ENCODE results near the gene GAN. TPM values are rescaled to one million over a fixed set of nuclear protein-coding genes. Genes with fewer than 3 reads are reported as not detected.

GAN gene
- total and polyA plus RNA-seq, 10 donors = 0.54 to 10.3 (median 6.1) TPM

DNA sequence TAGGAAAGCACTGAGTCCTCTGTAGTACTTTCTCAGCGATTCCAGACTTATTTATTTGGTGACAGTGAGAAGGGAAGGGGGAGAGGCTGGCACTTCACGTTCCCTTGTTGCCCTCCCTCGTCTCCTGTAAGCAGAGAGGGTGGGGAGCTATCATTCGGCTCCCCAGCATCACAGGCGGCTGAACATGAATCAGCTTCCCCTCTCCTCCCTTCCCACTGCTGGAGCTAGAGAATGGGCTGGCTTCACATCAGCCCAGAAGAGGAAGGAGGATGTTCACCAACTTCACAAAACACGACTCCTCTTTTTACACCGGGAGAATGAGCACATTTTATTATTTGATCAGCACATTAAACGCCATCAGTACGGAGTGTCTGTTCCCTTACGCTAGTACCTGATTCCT, 123.1 kb downstream of the GAN start:
- peaks cover 0 to 24% (median 2%) of the 10 kb centered on the region in 6 donors for H3K4me1 ChIP-seq
- TF ChIP-seq POLR2AphosphoS5 (IDR thresholded peaks at IDR 0.05) (no peak), POLR2A (IDR thresholded peaks at IDR 0.05) (no peak)
- TF ChIP-seq, protein P1, sequence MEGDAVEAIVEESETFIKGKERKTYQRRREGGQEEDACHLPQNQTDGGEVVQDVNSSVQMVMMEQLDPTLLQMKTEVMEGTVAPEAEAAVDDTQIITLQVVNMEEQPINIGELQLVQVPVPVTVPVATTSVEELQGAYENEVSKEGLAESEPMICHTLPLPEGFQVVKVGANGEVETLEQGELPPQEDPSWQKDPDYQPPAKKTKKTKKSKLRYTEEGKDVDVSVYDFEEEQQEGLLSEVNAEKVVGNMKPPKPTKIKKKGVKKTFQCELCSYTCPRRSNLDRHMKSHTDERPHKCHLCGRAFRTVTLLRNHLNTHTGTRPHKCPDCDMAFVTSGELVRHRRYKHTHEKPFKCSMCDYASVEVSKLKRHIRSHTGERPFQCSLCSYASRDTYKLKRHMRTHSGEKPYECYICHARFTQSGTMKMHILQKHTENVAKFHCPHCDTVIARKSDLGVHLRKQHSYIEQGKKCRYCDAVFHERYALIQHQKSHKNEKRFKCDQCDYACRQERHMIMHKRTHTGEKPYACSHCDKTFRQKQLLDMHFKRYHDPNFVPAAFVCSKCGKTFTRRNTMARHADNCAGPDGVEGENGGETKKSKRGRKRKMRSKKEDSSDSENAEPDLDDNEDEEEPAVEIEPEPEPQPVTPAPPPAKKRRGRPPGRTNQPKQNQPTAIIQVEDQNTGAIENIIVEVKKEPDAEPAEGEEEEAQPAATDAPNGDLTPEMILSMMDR (IDR thresholded peaks at IDR 0.05 in 8 of 11, conservative IDR thresholded peaks at IDR 0.05 in 3 of 11) = no peak
- H3K27ac ChIP-seq = no peak overlapping the region
- no peak overlapping the region for H3K4me3 ChIP-seq
- no peaks in the 10 kb centered on the region for H3K36me3 ChIP-seq
- intact Hi-C loops (cut with DNase I; ENCODE audit: low total_unique reads) = no loop called here
- no peaks in the 10 kb centered on the region for H3K9me3 ChIP-seq
- 45 to 64% (median 57%) methylated on average over 10 of the region's 10 CpGs for WGBS, 5 donors
- peaks cover 0 to 4% (median 0%) of the 10 kb centered on the region in 7 donors for H3K27me3 ChIP-seq (replicated peaks in 1 of 7)
- DNase-seq = no peak

Other genes starting within 250 kb of the GAN start
- 1 to 10 TPM in 2 of 7 donors, under 1 TPM in 1, not detected in 4; 0.91 to 1.1 (median 1.1) TPM for gene C16orf46, start 237.7 kb upstream of the GAN start, total RNA-seq
- under 1 TPM; 0.24 to 0.38 (median 0.26) TPM for gene C16orf46, start 237.7 kb upstream of the GAN start, polyA plus RNA-seq
- gene GCSH, start 218.6 kb upstream of the GAN start, total RNA-seq = 10 to 100 TPM in 1 of 7 donors, 1 to 10 TPM in 6; 7.3 to 12.9 (median 7.6) TPM
- 10 to 100 TPM in 1 of 3 donors, 1 to 10 TPM in 2; 8.3 to 14.8 (median 10.0) TPM for gene GCSH, start 218.6 kb upstream of the GAN start, polyA plus RNA-seq
- gene BCO1, start 76.3 kb upstream of the GAN start, total RNA-seq = not detected
- gene BCO1, start 76.3 kb upstream of the GAN start, polyA plus RNA-seq = not detected
- gene CMIP, start 129.8 kb downstream of the GAN start, total RNA-seq = 100 to 1,000 TPM in 1 of 7 donors, 10 to 100 TPM in 6; 49.9 to 107 (median 67.1) TPM
- 10 to 100 TPM in 1 of 3 donors, 1 to 10 TPM in 2; 6.0 to 11.8 (median 6.2) TPM for gene CMIP, start 129.8 kb downstream of the GAN start, polyA plus RNA-seq

All from spleen (tissue), 11 donors.